Left ventricle myocardium superior (tissue), 1 donor: Measurements from ENCODE around the gene FZR1. TPM values are rescaled to one million over a fixed set of nuclear protein-coding genes. Genes with fewer than 3 reads are reported as not detected.
A peak's percentile ranks its signal among the peaks of the same experiment; 100 is the strongest.
"Not testable (repeated sequence)": the region's sequence is repeated elsewhere in the genome, so short reads cannot be mapped to it uniquely, and the experiment has no call there.

ENCODE experiments used
- ATAC-seq: fragments of 200-7000 bp; cut with Tn5 transposase; one replicate; pipeline ENCODE4 v1.9.1; 2020; ENCODE audit warnings: mild to moderate bottlenecking, moderate library complexity
- DNase-seq: peaks from one replicate; pipeline ENCODE4 v3.0.0-alpha.2; 2020
- intact Hi-C: fragments of 100-400 bp; cut with micrococcal nuclease; formaldehyde crosslinking; loops from one replicate; pipeline ENCODE4 v1.11.0; 2022
- total RNA-seq: library from RNA; stranded (reverse); fragmentation: NEBNext Ultra II Directional; extraction: Animal tissue kit (Norgen Biotek cat#: 25700); gene quantifications from one replicate; pipeline ENCODE4 v1.2.1, GENCODE V29; 2021
- donor health status: DM: no; HTN: yes; CAD: no; lungs with severe emphysema.

The FZR1 gene
- total RNA-seq, 1 donor from 2014 or later: 19.2 TPM

DNA sequence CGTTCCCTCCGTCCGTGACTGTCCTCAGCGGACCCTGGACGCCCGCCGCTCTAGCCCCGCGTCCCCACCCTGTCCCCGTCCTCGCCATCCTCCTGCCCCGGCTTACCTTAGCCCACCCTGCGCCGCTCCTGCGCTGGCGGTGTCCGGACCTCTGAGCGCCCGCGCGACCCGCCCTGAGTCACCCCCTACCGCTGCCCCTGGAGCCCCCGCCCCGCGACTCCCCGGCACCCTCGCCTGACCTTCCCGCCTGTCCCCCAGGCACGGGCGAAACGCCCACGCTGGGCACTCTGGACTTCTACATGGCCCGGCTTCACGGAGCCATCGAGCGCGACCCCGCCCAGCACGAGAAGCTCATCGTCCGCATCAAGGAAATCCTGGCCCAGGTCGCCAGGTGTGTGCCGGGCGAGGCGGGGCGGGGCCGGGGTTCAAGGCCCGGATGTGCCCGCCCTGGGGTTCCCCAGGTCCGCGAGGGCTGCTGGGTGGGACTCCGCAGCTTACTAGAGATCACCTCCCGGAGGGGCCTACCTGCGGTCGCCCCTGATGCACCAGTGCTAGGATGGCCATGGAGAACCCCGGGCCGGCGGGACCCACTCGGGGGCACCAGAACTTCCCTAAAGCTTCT is 71.7 kb downstream of the FZR1 start:
- DNase-seq (no peak), ATAC-seq (no peak)
- intact Hi-C loops: no loop called here

DNA sequence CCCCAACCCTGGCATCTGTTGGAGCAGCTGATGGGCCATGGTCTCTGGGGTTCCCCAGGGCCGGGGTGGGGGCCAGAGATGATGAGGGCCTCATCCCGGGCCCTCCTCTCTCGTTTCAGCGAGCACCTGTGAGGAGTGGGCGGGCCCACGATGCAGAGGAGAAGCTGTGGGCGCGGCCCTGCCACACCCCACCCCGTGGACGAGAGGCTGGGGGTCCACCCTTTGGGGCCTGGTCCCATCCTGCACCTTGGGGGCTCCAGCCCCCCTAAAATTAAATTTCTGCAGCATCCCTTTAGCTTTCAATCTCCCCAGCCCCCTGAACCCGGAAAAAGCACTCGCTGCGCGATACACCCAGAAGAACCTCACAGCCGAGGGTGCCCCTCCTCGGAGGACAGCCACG is 72.3 kb downstream of the FZR1 start:
- no peak for DNase-seq
- ATAC-seq: no peak
- intact Hi-C loops: no loop called here

DNA sequence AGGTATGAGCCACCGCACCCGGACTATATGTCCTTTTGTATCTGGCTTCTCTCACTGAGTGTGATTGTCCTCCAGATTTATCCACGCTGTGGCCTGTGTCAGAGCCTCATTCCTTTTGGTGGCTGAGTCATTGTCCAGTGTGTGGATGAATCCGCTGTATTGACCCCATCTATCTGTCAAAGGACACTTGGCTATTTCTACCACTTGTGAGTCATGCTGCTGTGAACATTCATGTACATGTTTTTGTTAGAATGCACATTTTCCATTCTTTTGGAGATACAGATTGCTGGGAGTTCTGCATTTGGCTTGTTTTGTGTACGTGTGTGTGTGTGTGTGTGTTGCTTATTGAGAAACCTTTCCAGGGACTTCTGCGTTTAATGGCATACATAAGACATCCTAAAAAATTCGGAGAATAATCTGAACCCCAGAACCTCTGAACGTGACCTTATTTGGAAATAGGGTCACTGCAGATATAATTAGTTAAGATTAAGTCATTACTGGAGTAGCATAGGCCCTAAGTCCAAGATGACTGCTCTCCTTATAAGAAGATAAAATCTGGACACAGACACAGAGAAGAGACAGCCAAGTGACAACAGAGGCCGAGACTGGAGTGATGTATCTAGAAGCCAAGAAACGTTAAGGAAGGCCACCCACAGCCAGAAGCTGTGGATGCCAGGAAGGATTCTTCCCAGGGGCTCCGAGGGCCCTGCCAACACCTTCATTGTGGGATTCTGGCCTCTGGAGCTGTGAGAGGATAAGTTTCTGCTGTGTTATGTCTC is 74.2 kb downstream of the FZR1 start:
- intact Hi-C loops: no loop called here
- no peak for ATAC-seq
- no peak for DNase-seq

DNA sequence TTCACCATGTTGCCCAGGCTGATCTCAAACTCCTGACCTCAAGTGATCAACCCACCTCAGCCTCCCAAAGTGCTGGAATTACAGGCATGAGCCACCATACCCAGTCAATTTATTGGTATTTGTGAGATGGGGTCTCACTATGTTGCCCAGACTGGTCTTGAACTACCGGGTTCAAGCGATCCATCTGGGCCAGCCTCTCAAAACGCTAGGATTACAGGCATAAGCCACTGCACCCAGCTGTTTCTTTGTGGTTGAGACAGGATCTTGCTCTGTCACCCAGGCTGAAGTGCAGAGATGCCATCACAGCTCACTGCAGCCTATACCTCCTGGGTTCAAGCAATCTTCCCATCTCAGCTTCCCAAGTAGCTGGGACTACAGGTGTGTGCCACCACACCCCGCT is 75.7 kb downstream of the FZR1 start:
- ATAC-seq, DNase-seq, intact Hi-C loops: not testable (repeated sequence)

DNA sequence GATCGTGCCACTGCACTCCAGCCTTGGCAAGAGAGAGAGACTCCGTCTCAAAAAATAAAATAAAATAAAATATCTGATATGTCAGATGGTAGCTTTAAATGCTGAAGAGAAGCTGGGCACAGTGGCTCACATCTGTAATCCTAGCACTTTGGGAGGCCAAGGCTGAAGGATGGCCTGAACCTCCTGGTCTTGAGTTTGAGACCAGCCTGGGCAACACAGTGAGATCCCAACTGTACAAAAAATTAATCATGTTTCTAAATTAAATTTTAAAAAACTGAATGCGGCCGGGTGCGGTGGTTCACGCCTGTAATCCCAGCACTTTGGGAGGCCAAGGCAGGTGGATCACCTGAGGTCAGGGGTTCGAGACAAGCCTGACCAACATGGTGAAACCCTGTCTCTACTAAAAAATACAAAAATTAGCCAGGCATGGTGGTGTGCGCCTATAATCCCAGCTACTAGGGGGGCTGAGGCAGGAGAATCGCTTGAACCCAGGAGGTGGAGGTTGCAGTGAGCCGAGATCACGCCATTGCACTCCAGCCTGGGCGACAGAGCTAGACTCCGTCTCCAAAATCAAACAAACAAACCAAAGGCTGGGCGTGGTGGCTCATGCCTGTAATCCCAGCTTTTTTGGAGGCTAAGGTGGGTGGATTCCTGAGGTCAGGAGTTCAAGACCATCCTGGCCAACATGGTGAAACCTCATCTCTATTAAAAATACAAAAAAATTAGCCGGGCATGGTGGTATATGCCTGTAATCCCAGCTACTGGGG is 78.1 kb downstream of the FZR1 start:
- intact Hi-C loops, ATAC-seq, DNase-seq: not testable (repeated sequence)

DNA sequence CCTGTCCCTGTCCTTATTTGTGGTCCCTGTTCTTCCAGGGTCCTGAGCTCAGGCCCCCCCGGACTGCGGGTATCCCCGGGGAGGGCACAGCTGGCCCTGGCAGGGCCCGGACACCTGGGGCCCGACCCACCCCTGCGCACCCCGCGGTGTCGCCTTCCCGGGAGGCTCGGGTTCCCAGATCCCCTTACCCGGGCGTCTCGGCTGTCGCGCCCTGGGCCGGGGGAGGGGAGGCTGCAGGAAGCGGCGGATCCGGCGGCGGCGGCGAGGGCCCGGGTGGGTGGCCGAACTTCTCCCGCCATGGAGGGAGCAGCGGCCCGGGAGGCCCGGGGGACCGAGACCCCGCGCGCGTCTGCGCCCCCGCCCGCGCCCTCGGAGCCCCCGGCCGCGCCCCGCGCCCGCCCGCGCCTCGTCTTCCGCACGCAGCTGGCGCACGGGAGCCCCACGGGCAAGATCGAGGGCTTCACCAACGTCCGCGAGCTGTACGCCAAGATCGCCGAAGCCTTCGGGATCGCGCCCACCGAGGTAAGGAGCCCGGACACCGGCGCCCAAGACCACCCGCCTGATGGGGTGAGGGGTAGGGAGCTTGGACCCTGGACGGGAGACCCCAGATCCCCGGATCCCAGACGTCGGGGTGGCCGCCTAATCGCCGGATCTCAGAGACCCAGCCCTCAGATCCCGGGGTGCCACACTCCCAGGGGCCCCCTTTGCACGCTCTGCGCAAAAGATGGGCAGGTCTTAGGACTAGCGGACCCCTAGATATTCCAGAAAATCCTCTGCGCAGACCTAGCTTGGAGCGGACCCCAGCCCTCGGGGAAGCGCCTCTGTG is 79.4 kb downstream of the FZR1 start, which contains the start of gene GIPC3:
Gene GIPC3 (plus strand): TSS at position 178 of the 826 bp plus-strand sequence. CDS start 120 bp downstream, at position 298.
- intact Hi-C loops: no loop called here
- DNase-seq (no peak), ATAC-seq (no peak)

DNA sequence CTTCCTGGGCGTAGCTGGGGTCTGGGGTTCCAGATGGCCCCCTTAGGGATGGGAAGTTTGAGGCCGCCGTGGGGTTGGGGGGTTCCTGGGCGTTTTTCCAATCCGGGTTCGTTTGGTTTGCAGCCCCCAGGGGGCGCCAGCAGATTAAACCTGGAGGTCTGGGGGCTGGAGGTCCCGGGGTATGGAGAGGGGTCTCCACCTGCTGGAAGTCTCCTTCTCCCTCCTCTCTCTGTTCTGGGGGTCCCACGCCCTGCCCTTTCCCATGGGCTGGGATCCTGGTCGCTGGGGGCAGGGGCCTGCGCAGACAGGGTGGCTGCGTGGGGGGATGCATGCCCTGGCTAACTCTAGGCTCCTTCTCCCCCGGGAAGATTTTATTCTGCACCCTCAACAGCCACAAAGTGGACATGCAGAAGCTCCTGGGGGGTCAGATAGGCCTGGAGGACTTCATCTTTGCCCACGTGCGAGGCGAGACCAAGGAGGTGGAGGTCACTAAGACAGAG is 80.1 kb downstream of the FZR1 start:
- ATAC-seq (peak; percentile 13), DNase-seq (no peak)
- intact Hi-C loops: no loop called here

DNA sequence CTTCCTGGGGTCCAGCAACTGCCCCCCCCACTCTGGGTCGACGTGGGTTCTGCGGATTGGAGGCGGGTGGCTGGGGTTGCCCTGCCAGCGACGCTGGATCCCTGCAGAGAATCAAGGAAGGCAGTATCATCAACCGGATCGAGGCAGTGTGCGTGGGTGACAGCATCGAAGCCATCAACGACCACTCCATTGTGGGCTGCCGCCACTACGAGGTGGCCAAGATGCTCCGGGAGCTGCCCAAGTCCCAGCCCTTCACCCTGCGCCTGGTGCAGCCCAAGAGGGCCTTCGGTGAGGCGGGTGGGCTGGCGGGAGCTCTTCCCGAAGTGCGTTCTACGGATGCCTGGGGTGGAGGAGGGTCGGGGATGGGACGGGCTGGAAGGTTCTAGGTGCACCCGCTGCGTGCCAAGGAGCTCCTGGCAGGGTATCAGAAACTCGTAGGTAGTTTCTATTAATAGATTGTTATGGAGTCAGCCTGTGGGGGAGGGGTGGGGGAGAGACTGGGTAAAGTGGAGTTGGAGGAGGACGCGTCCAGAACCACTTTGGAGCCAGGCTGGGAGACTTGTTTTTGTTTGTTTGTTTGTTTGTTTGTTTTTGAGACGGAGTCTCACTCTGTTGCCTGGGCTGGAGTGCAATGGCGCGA is 80.7 kb downstream of the FZR1 start:
- DNase-seq (no peak), ATAC-seq (peak; percentile 69)
- intact Hi-C loops: no loop called here

Other genes with a start within 250 kb of the FZR1 start
- gene NFIC, start 139.7 kb upstream of the FZR1 start, total RNA-seq: 178 TPM
- gene SMIM24, start 25.8 kb upstream of the FZR1 start, total RNA-seq: not detected
- not detected for gene SMIM44, start 22.9 kb upstream of the FZR1 start, total RNA-seq
- gene DOHH, start 5.6 kb upstream of the FZR1 start, total RNA-seq: 11.0 TPM
- gene TEKTIP1, start 32.9 kb downstream of the FZR1 start, total RNA-seq: 0.40 TPM
- 21.8 TPM for gene MFSD12, start 51.3 kb downstream of the FZR1 start, total RNA-seq
- gene HMG20B, start 66.6 kb downstream of the FZR1 start, total RNA-seq: 36.9 TPM
- gene GIPC3, start 79.2 kb downstream of the FZR1 start, total RNA-seq: 1.9 TPM
- gene TBXA2R, start 100.6 kb downstream of the FZR1 start, total RNA-seq: 2.0 TPM
- 13.5 TPM for gene CACTIN, start 120.5 kb downstream of the FZR1 start, total RNA-seq
- 34.7 TPM for gene PIP5K1C, start 194.2 kb downstream of the FZR1 start, total RNA-seq
- gene TJP3, start 202.1 kb downstream of the FZR1 start, total RNA-seq: 0.22 TPM